MM.1S (cell line): Measurements from ENCODE around the gene KRT6C.

ENCODE experiments used
- CTCF ChIP-seq: fragments of 300-600 bp; sonication (generic); IDR thresholded peaks from 2 replicates; pipeline ENCODE4 v1.5.1; 2016; ENCODE audit warnings: antibody characterized with exemption, low read length, mixed read lengths
- EZH2phosphoT487 ChIP-seq: fragments of 300-600 bp; sonication (generic); IDR thresholded peaks from 2 replicates; pipeline ENCODE4 v1.6.1; 2018; ENCODE audit warnings: antibody characterized with exemption, low read length

- TF ChIP-seq CTCF, result no peak
- no peak for TF ChIP-seq EZH2phosphoT487
These were observed 37.4 kb downstream of the KRT6C start for GRCh38 chr12:52436000-52436827.
